ENCODE results near the gene ZNF217. TPM values are rescaled to one million over a fixed set of nuclear protein-coding genes. Genes with fewer than 3 reads are reported as not detected.
"Not testable (repeated sequence)": the region's sequence is repeated elsewhere in the genome, so short reads cannot be mapped to it uniquely, and the experiment has no call there.

ZNF217 gene
- total and polyA plus RNA-seq, 2 donors (not counting 3 experiments of a cell fraction or from before 2014, with no cell fraction given), result 5.8 to 31.7 TPM

DNA sequence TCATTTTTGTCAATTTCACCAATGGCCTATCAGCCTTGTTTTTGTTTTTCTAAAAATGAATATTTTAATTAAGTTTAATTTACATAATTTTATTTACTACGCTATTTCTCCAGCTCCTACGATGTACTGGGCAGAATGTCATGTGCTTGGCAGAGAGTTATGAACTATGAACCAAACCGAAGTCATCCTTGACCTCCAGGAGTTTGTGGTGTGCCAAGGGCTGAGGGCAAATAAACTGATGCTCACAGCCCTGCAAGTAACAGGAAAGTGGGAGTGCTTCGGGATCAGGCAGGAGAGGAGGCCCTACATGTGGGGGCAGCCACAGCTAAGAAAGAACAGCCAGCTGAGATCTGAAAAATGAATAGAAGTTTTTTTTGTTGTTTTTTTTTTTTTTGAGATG lies 38.6 kb downstream of the ZNF217 start:
- H3K9me1 ChIP-seq (replicated peaks; ENCODE audit: control insufficient read depth, extremely low read depth, insufficient read depth, low read length), result no peaks in the 10 kb centered on the region
- intact Hi-C loops (cut with micrococcal nuclease), result no loop called here
- CTCF ChIA-PET, result no interaction called here
- H3K4me3 ChIP-seq (replicated peaks in 1 of 3; ENCODE audit: insufficient read depth in 1 of 3, low read depth in 1 of 3, low read length in 3 of 3), result no peak overlapping the region
- H3K79me2 ChIP-seq (ENCODE audit: control insufficient read depth, insufficient read depth, low read length), result no peaks in the 10 kb centered on the region
- no peaks in the 10 kb centered on the region for H3K4me1 ChIP-seq (ENCODE audit: control insufficient read depth, extremely low read depth, insufficient read depth, low read length)
- no peak for DNase-seq (ENCODE audit: low read depth, low spot score)
- TF ChIP-seq, protein P1, sequence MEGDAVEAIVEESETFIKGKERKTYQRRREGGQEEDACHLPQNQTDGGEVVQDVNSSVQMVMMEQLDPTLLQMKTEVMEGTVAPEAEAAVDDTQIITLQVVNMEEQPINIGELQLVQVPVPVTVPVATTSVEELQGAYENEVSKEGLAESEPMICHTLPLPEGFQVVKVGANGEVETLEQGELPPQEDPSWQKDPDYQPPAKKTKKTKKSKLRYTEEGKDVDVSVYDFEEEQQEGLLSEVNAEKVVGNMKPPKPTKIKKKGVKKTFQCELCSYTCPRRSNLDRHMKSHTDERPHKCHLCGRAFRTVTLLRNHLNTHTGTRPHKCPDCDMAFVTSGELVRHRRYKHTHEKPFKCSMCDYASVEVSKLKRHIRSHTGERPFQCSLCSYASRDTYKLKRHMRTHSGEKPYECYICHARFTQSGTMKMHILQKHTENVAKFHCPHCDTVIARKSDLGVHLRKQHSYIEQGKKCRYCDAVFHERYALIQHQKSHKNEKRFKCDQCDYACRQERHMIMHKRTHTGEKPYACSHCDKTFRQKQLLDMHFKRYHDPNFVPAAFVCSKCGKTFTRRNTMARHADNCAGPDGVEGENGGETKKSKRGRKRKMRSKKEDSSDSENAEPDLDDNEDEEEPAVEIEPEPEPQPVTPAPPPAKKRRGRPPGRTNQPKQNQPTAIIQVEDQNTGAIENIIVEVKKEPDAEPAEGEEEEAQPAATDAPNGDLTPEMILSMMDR (IDR thresholded peaks at IDR 0.05; ENCODE audit: extremely low read depth in 1 of 2, insufficient read depth in 1 of 2, low read depth in 1 of 2, low read length in 2 of 2), result no peak
- TF ChIP-seq POLR2AphosphoS5 (IDR thresholded peaks at IDR 0.05; ENCODE audit: insufficient read depth, low read depth, low read length) (no peak), FOS (IDR thresholded peaks at IDR 0.05; ENCODE audit: borderline replicate concordance, insufficient read depth, low read length) (no peak), GATA2 (IDR thresholded peaks at IDR 0.05; ENCODE audit: insufficient read depth, insufficient read length, low read depth, low read length) (no peak), JUN (IDR thresholded peaks at IDR 0.05; ENCODE audit: borderline replicate concordance, insufficient read depth, insufficient read length, low read depth) (no peak), EZH2 (IDR thresholded peaks at IDR 0.05; ENCODE audit: borderline replicate concordance, low read depth, low read length, severe bottlenecking) (no peak), POLR2A (IDR thresholded peaks at IDR 0.05; ENCODE audit: low read depth, low read length) (no peak), MYC (IDR thresholded peaks at IDR 0.05; ENCODE audit: low read depth, low read length) (no peak)
- TF ChIP-seq, protein P2, sequence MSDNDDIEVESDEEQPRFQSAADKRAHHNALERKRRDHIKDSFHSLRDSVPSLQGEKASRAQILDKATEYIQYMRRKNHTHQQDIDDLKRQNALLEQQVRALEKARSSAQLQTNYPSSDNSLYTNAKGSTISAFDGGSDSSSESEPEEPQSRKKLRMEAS (IDR thresholded peaks at IDR 0.05; ENCODE audit: insufficient read depth, insufficient read length), result no peak
- no peak overlapping the region for H3K9ac ChIP-seq (replicated peaks; ENCODE audit: extremely low read depth, insufficient read depth, low read length)
- POLR2A ChIA-PET, result no interaction called here
- H3K9me3 ChIP-seq (replicated peaks; ENCODE audit: control insufficient read depth, insufficient read depth, low read length), result no peaks in the 10 kb centered on the region
- no peaks in the 10 kb centered on the region for H4K20me1 ChIP-seq (replicated peaks; ENCODE audit: control insufficient read depth, extremely low read depth, insufficient read depth, low read length)
- no peak overlapping the region for H3K4me2 ChIP-seq (ENCODE audit: insufficient read depth, low read length)
- BruUV-seq (replicated peaks), result no TSS peak
- H3K36me3 ChIP-seq (ENCODE audit: control insufficient read depth in 2 of 2, extremely low read depth in 1 of 2, insufficient read depth in 2 of 2, low read length in 2 of 2), result no peaks in the 10 kb centered on the region
- H3K27ac ChIP-seq (ENCODE audit: insufficient read depth, low read depth, low read length), result no peak overlapping the region
- H3K27me3 ChIP-seq (ENCODE audit: control insufficient read depth in 2 of 2, insufficient read depth in 2 of 2, low read length in 2 of 2), result no peaks in the 10 kb centered on the region
- no peak for FAIRE-seq
- H2AFZ ChIP-seq (ENCODE audit: low read depth, low read length), result no peak overlapping the region
- dilution Hi-C loops (cut with MboI; ENCODE audit: extremely low pct_ligation_motif_present, low sequenced_read_pairs), result no loop called here

DNA sequence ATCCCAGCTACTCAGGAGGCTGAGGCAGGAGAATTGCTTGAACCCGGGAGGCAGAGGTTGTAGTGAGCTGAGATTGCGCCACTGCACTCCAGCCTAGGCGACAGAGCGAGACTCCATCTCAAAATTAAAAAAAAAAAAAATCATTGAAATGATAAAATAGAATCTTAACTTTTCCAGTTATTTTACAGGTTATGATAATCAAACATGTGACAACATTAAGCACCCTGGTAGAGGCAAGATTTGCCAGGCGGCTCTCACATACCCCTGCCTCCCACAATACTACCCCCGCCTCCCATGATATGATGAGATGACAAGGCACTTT lies 41.1 kb downstream of the ZNF217 start:
- H3K27ac ChIP-seq (ENCODE audit: insufficient read depth, low read depth, low read length); H3K4me1 ChIP-seq (ENCODE audit: control insufficient read depth, extremely low read depth, insufficient read depth, low read length); H3K9me3 ChIP-seq (replicated peaks; ENCODE audit: control insufficient read depth, insufficient read depth, low read length); H3K9me1 ChIP-seq (replicated peaks; ENCODE audit: control insufficient read depth, extremely low read depth, insufficient read depth, low read length); H3K36me3 ChIP-seq (ENCODE audit: control insufficient read depth in 2 of 2, extremely low read depth in 1 of 2, insufficient read depth in 2 of 2, low read length in 2 of 2); H2AFZ ChIP-seq (ENCODE audit: low read depth, low read length); DNase-seq (ENCODE audit: low read depth, low spot score); intact Hi-C loops (cut with micrococcal nuclease); H3K27me3 ChIP-seq (ENCODE audit: control insufficient read depth in 2 of 2, insufficient read depth in 2 of 2, low read length in 2 of 2); H3K4me3 ChIP-seq (replicated peaks in 1 of 3; ENCODE audit: insufficient read depth in 1 of 3, low read depth in 1 of 3, low read length in 3 of 3); POLR2A ChIA-PET; H3K4me2 ChIP-seq (ENCODE audit: insufficient read depth, low read length); CTCF ChIA-PET; dilution Hi-C loops (cut with MboI; ENCODE audit: extremely low pct_ligation_motif_present, low sequenced_read_pairs); H3K9ac ChIP-seq (replicated peaks; ENCODE audit: extremely low read depth, insufficient read depth, low read length); H4K20me1 ChIP-seq (replicated peaks; ENCODE audit: control insufficient read depth, extremely low read depth, insufficient read depth, low read length); H3K79me2 ChIP-seq (ENCODE audit: control insufficient read depth, insufficient read depth, low read length); FAIRE-seq; BruUV-seq (replicated peaks): not testable (repeated sequence)

All from endothelial cell of umbilical vein (primary cell).